HG02970 (cell line): Measurements from ENCODE around the gene GALNT10.
"Not testable (repeated sequence)": the region's sequence is repeated elsewhere in the genome, so short reads cannot be mapped to it uniquely, and the experiment has no call there.

Source experiments
- ATAC-seq: cut with Tn5 transposase; IDR thresholded peaks from one replicate; pipeline ENCODE4 v1.9.1; 2021; ENCODE audit warnings: mild to moderate bottlenecking, moderate library complexity, moderate number of reproducible peaks; ENCODE audit not compliant: unreplicated experiment, low FRiP score

GALNT10 gene

GRCh38 chr5:154342963-154343362 is 152.4 kb downstream of the GALNT10 start:
- ATAC-seq = no peak

GRCh38 chr5:154344461-154344860 is 153.9 kb downstream of the GALNT10 start:
- no peak for ATAC-seq

- peak; percentile 61 for ATAC-seq
Measured at GRCh38 chr5:154345255-154345952, 154.9 kb downstream of the GALNT10 start.

DNA sequence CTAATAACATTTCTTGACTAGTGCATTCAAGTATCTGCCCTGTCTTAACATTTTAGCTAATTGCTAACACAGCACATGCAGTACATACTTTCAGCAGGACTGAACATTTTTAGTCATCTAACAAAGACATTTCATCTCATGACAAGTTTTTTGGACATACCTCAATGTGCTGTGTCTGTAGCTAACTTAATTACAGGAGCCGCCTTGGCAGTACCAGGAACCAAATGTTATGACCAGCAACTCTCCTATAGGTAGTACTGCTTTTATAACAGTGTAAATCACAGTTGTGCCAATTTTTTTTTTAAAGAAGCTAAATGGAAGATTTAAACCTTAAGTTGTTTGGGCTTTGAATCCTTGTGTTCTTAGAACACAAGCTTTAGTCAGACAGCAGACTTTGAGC is 155.9 kb downstream of the GALNT10 start:
- ATAC-seq = no peak

- ATAC-seq = no peak
Measured at GRCh38 chr5:154349626-154350264, 159.2 kb downstream of the GALNT10 start.

DNA sequence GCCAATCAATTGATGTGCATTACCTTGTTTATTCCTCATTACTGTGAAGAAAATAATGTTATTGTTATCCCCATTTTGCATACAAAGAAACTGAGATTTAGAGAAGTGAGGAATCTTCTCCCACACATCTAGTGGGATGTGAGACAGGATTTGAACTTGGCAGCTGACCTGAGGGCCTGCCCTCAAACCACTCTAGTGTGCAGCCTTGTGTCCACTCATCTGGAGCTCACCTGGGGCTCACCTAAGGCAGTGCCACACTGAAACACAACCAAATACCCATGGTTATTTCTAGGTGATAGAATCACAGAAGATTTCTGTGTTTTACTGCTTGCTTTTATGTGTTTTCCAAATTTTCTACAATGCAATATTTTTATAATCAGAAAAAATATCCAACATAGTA is 160.6 kb downstream of the GALNT10 start:
- no peak for ATAC-seq

- ATAC-seq = no peak
Measured at GRCh38 chr5:154351566-154351965, 161.0 kb downstream of the GALNT10 start.

- no peak for ATAC-seq
Measured at GRCh38 chr5:154352960-154353548, 162.5 kb downstream of the GALNT10 start.

- no peak for ATAC-seq
Measured at GRCh38 chr5:154355129-154355611, 164.6 kb downstream of the GALNT10 start.

GRCh38 chr5:154356020-154356655 is 165.6 kb downstream of the GALNT10 start:
- ATAC-seq = no peak

GRCh38 chr5:154356958-154357357 is 166.4 kb downstream of the GALNT10 start:
- no peak for ATAC-seq

- no peak for ATAC-seq
Measured at GRCh38 chr5:154358516-154359220, 168.1 kb downstream of the GALNT10 start.

DNA sequence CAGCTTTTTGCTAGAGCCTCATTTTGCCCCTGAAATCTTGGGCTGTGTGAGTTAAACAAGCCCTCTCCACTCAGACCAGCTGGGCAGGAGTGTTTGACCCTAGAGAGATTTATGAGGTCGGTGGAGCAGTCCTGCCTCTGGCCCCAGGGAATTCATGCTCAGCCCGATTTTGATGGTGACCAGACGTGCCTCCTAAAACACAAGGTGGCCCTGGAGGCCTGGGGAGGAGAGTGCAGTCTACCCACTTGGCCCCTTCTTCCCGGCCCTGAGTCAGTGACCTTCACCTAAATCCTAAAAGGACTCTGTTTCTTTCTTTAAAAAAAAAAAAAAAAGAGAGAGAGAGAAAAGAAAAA is 168.7 kb downstream of the GALNT10 start:
- no peak for ATAC-seq

GRCh38 chr5:154360241-154360640 is 169.7 kb downstream of the GALNT10 start:
- ATAC-seq = not testable (repeated sequence)

- ATAC-seq = no peak
Measured at GRCh38 chr5:154363411-154363810, 172.9 kb downstream of the GALNT10 start.

DNA sequence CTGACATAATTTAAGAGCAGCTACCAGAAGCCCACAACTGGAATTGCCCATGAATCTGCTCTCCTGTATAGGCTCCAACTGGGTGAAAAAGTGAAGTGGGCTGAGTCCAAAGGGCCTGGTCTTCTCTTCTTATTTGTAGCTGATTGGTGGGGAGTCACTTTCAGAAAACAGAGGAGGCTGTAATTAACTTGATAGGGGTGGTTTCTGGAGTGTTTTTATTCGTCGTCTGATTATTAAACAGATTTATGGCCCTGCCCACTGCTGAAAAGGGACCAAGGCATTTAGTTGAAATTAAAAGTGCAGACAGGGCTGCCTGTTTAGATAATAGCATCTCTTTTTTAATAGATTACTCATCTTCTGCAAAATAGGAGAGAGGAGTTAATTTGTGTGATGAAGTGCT is 174.2 kb downstream of the GALNT10 start:
- ATAC-seq = no peak

DNA sequence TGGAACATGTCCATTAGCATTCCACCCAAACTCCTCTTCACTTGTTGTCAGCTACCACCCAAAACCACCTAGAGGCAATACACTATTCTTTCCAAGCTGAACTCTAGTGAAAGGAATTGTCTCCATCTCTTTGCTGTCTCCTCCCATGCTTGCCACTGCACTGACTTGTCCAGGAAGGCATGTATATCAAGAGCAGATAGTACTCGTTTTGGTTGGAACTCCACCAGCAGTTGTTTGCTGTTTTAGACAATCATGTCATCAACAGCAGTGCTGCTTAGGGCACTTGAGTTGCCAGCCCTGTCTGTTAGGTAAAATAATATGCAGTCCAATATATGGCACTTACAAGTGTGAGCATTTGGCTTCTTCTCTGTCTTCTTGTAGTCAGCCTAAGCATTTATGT is 175.3 kb downstream of the GALNT10 start:
- no peak for ATAC-seq

GRCh38 chr5:154366353-154366752 is 175.8 kb downstream of the GALNT10 start:
- ATAC-seq = no peak

GRCh38 chr5:154367101-154367500 is 176.6 kb downstream of the GALNT10 start:
- no peak for ATAC-seq

DNA sequence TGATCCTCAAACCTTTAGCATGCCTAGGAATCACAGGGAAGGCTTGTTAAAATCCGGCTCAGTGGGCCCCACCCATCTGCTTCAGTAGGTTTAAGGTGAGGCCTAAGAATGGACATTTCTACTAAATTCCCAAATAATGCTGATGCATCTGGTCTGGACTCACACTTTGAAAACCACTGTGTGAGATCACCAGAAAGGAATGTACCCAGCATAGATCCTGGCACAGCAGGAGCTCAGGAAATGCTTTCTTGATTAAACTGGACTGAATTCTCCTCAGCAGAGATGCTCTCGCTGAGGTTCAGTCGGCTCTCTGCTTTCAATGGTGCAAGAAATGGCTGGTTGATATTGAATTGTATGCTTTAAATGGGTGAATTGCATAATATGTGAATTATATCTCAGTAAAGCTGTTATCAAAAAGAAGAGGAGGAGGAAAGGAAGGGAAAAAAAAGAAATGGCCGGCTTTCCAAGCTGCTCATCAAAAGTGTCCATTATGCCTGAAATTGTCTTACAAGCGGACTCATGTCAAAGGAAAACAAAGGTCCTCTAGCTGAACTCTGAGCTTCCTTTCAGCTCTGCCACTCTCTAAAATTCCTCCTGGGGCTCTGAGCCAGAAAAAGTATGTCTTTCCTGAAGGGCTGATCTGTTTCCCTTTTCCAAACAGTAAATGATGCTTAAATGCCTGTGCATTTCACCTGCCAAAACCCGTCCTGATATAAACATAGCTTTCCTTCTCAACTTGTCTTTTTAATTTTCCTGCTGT is 177.7 kb downstream of the GALNT10 start:
- ATAC-seq = no peak
